KMS-11 (cell line): ENCODE results near the gene UBN2.
"Not testable (repeated sequence)": the region's sequence is repeated elsewhere in the genome, so short reads cannot be mapped to it uniquely, and the experiment has no call there.

Experiments used
- H2AFZ ChIP-seq: fragments of 200-600 bp; sonication (generic); 2 replicates; pipeline ENCODE4 v1.6.1; 2016; ENCODE audit warnings: antibody characterized with exemption, mixed run types, low read depth
- H3K27ac ChIP-seq: fragments of 200-600 bp; sonication (generic); 2 replicates; pipeline ENCODE4 v1.6.1; 2016; ENCODE audit warnings: mild to moderate bottlenecking, mixed run types
- H3K27me3 ChIP-seq: fragments of 200-600 bp; sonication (generic); 2 replicates; pipeline ENCODE4 v1.6.1; 2017; ENCODE audit warnings: mild to moderate bottlenecking, low read depth, mixed run types, moderate library complexity; ENCODE audit not compliant: insufficient read depth
- H3K36me3 ChIP-seq: fragments of 200-600 bp; sonication (generic); 2 replicates; pipeline ENCODE4 v1.6.1; 2017; ENCODE audit warnings: mild to moderate bottlenecking, mixed run types; ENCODE audit not compliant: insufficient read depth
- H3K4me1 ChIP-seq: fragments of 200-600 bp; sonication (generic); 2 replicates; pipeline ENCODE4 v1.6.1; 2016; ENCODE audit warnings: mild to moderate bottlenecking, low read depth, mixed run types; ENCODE audit not compliant: poor library complexity, severe bottlenecking
- H3K4me2 ChIP-seq: fragments of 200-600 bp; sonication (generic); 2 replicates; pipeline ENCODE4 v1.7.0; 2016; ENCODE audit warnings: mild to moderate bottlenecking, mixed run types
- H3K4me3 ChIP-seq: fragments of 200-600 bp; sonication (generic); IDR thresholded peaks from 2 replicates; pipeline ENCODE4 v1.6.1; 2017; ENCODE audit warnings: low read depth, low read length, mixed read lengths; ENCODE audit not compliant: insufficient read depth
- H3K79me2 ChIP-seq: fragments of 200-600 bp; sonication (generic); 2 replicates; pipeline ENCODE4 v1.6.1; 2016; ENCODE audit warnings: low read depth, mixed run types; ENCODE audit not compliant: insufficient read depth
- H3K9ac ChIP-seq: fragments of 200-600 bp; sonication (generic); 2 replicates; pipeline ENCODE4 v1.6.1; 2016; ENCODE audit warnings: mild to moderate bottlenecking, mixed run types
- H4K20me1 ChIP-seq: fragments of 200-600 bp; sonication (generic); 2 replicates; pipeline ENCODE4 v1.6.1; 2016; ENCODE audit warnings: mild to moderate bottlenecking, mixed run types; ENCODE audit not compliant: insufficient read depth
- TF ChIP-seq, protein P1 (sequence below): fragments of 200-600 bp; sonication (generic); conservative IDR thresholded peaks from 2 replicates; pipeline ENCODE4 v1.6.1; 2017; ENCODE audit warnings: low read depth, mild to moderate bottlenecking, antibody characterized with exemption, low read length, moderate library complexity, mixed read lengths

Gene UBN2

GRCh38 chr7:139329119-139329518 is 98.1 kb downstream of the UBN2 start:
- no peak overlapping the region for H3K4me2 ChIP-seq
- no peak overlapping the region for H3K9ac ChIP-seq
- TF ChIP-seq, protein P1, sequence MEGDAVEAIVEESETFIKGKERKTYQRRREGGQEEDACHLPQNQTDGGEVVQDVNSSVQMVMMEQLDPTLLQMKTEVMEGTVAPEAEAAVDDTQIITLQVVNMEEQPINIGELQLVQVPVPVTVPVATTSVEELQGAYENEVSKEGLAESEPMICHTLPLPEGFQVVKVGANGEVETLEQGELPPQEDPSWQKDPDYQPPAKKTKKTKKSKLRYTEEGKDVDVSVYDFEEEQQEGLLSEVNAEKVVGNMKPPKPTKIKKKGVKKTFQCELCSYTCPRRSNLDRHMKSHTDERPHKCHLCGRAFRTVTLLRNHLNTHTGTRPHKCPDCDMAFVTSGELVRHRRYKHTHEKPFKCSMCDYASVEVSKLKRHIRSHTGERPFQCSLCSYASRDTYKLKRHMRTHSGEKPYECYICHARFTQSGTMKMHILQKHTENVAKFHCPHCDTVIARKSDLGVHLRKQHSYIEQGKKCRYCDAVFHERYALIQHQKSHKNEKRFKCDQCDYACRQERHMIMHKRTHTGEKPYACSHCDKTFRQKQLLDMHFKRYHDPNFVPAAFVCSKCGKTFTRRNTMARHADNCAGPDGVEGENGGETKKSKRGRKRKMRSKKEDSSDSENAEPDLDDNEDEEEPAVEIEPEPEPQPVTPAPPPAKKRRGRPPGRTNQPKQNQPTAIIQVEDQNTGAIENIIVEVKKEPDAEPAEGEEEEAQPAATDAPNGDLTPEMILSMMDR: no peak
- no peak overlapping the region for H3K4me3 ChIP-seq
- peaks cover 4% of the 10 kb centered on the region for H3K4me1 ChIP-seq
- H4K20me1 ChIP-seq: no peaks in the 10 kb centered on the region
- no peaks in the 10 kb centered on the region for H3K36me3 ChIP-seq
- no peak overlapping the region for H3K27ac ChIP-seq
- H2AFZ ChIP-seq: no peak overlapping the region
- H3K27me3 ChIP-seq: no peaks in the 10 kb centered on the region
- H3K79me2 ChIP-seq: no peaks in the 10 kb centered on the region

DNA sequence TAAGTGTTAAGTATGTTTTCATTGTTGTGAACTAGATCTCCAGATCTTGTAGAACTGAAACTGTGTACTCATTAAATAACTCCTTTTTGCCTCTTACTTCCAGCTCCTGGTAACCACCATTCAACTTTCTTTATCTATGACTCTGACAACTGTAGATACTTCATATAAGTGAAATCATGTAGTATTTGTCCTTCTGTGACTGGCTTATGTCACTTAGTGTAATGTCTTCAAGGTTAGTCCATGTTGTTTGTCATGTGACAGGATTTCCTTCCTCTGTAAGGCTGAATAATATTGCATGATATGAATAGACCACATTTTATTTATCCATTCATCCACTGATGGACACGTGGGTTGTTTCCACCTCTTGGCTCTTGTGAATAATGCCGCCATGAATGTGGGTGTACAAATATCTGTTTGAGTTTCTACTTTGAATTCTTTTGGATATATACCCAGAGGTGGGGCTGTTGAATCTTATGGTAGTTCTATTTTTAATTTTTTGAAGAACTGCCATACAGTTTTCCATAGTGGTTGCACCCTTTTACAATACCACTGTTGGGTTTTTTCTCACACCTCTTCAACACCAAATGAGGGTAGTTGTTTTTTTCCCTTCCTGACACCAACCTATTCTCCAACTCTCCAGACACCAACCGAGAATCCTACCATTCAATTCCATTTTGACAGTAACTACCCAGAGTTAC is 99.4 kb downstream of the UBN2 start:
- H3K4me2 ChIP-seq: no peak overlapping the region
- TF ChIP-seq, protein P1: no peak
- H3K27ac ChIP-seq: no peak overlapping the region
- no peaks in the 10 kb centered on the region for H3K27me3 ChIP-seq
- no peaks in the 10 kb centered on the region for H3K79me2 ChIP-seq
- H3K9ac ChIP-seq: no peak overlapping the region
- no peak overlapping the region for H3K4me3 ChIP-seq
- no peak overlapping the region for H2AFZ ChIP-seq
- no peaks in the 10 kb centered on the region for H3K36me3 ChIP-seq
- peaks cover 4% of the 10 kb centered on the region for H3K4me1 ChIP-seq
- no peaks in the 10 kb centered on the region for H4K20me1 ChIP-seq

GRCh38 chr7:139332697-139333359 is 101.8 kb downstream of the UBN2 start:
- H3K27me3 ChIP-seq: no peaks in the 10 kb centered on the region
- no peak overlapping the region for H3K27ac ChIP-seq
- H2AFZ ChIP-seq: no peak overlapping the region

DNA sequence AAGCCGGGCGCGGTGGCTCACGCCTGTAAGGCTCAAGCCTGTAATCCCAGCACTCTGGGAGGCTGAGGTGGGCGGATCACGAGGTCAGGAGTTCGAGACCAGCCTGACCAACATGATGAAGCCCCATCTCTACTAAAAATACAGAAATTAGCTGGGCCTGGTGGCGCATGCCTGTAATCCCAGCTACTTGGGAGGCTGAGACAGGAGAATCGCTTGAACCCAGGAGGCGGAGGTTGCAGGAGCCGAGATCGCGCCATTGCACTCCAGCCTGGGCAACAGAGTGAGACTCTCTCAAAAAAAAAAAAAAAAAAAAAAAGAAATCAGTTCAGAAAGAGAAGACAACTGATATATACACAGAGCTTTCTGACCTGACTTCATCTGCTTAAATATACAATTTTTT is 102.4 kb downstream of the UBN2 start:
- H3K36me3 ChIP-seq, H3K4me1 ChIP-seq, H3K27ac ChIP-seq, H3K4me2 ChIP-seq, H3K9ac ChIP-seq, H3K27me3 ChIP-seq, H3K79me2 ChIP-seq, H4K20me1 ChIP-seq, H3K4me3 ChIP-seq, H2AFZ ChIP-seq: not testable (repeated sequence)

More at GRCh38 chr7:139332697-139333359, 101.8 kb downstream of the UBN2 start:
- no peak overlapping the region for H3K9ac ChIP-seq
- H3K4me3 ChIP-seq: no peak overlapping the region
- H4K20me1 ChIP-seq: no peaks in the 10 kb centered on the region
- H3K79me2 ChIP-seq: no peaks in the 10 kb centered on the region
- peaks cover 4% of the 10 kb centered on the region for H3K4me1 ChIP-seq
- H3K36me3 ChIP-seq: no peaks in the 10 kb centered on the region
- H3K4me2 ChIP-seq: no peak overlapping the region
- TF ChIP-seq, protein P1: no peak
